Endometrium (tissue), 2 donors: ENCODE results near the gene SNX21.
A peak's percentile ranks its signal among the peaks of the same experiment; 100 is the strongest.
"Not testable (repeated sequence)": the region's sequence is repeated elsewhere in the genome, so short reads cannot be mapped to it uniquely, and the experiment has no call there.

Experiments used
- FAIRE-seq: peaks from 2 replicates; lab custom pipeline; 2012; peaks lifted over from hg19 to GRCh38; lab: Jason Lieb, UNC
- donor health status: control.
- donor health status: control.

SNX21 gene

DNA sequence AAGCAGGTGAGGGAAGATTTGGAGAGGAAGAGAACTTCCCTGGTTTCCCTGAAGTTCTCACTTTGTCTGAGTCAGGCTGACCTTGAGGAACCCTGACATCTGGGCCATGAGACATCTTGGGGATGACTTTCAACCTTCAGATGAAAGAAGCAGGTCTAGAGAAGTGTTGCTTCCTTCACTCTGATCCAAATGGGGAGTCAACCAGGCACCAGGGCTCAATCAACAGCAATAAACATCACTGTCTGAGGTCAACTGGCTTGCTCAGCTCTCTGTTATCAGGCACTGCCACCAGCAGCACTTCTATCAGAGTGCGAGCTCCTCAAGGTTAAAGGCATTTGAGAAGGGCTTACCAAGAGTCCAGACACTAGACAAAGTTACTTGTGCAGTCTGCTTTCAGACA, 17.3 kb downstream of the SNX21 start:
- no peak for FAIRE-seq

DNA sequence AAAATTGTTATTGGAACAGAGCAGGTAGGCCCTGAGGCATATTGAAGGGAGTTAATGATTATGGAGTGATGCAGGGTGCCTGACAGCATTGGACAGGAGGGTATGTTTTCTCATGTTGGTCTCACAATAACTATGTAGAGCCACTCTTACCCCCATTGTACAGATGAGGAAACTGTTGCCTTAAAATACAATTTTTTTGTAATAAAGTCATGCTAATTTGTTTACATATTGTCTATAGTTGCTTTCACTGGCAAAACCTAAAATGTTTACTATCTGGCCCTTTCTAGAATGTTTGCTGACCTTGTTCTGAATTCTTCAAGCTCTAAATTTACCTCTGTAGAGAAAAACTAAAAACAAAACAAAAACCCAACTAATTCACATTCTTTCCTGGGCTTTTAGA, 17.9 kb downstream of the SNX21 start:
- no peak for FAIRE-seq

DNA sequence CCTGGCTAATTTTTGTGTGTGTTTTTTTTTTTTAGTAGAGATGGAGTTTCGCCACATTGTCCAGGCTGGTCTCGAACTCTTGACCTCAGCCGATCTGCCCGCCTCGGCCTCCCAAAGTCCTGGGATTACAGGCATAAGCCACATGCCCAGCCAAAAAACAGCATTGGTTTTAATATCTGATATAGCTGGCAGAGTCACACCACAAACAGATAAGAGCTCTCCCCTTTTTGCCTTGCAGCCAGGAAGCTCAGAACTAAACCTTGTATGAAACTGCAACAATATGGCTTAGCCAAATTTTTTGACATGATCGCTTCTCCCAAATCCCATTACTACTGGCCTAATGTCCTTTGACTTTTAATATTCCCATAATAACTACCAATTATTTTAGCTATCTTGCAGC, 18.7 kb downstream of the SNX21 start:
- FAIRE-seq = no peak

DNA sequence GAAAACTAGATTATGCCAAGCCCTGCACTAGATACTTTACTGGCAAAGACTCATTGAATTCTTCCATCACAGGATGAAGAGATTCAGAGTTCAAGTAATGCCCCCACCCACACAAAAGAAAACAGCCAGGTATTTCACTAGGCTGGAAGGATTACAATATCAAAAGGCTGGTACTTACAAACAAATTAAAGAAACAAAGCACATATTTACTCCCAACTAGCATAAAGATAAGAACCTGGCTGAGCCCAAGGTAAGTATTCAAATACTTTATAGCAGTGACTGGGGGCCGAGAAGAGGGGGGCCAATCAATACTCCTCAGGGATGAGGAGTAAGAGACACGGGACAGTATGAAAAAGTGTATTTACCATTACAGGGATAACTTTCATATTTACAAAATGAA, 19.9 kb downstream of the SNX21 start:
- FAIRE-seq = no peak

DNA sequence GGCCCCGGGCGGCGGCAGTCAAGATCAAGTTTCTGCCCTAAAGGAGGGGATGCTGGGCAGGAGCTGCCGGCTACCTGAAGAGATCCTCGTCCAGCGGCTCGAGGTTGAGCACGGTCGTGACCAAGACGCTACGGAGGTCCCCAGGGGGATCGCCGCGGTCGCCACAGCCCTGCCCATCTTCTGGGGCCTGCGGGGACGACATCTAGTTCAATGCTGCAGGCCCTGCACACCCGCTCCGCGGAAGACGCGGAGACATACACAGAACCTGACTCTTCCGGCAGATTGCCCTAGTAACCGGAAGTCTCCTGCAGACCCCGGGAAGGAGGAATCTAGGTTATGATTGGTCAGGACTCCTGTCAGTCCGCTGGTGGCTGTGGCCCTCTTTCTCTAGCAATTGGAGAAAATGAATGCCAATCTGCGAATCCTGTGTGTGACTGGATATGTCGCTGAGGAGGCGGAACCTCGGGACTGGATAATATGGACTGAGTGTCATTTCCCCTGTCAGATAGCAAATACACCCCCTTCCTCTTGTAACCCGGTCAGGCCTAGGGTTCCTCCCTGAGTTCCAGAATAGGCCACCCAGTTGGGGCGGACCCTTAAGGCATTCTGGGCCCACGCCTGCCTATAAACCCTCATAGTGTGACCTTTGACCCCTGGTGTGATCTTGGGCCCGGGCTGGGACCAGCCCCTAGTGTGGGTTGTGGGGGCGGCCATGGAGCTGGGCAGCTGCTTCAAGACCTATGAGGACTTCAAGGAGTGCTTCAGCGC, 23.7 kb downstream of the SNX21 start, which contains the start of the genes ACOT8 and ZSWIM3:
Gene ACOT8 (minus strand): TSS at position 279 of the 768 bp plus-strand sequence. CDS start 77 bp downstream, at position 202.
Gene ZSWIM3 (plus strand): TSS at position 501 of the 768 bp plus-strand sequence. CDS start 212 bp downstream, at position 713.
- peak; percentile 93 for FAIRE-seq

DNA sequence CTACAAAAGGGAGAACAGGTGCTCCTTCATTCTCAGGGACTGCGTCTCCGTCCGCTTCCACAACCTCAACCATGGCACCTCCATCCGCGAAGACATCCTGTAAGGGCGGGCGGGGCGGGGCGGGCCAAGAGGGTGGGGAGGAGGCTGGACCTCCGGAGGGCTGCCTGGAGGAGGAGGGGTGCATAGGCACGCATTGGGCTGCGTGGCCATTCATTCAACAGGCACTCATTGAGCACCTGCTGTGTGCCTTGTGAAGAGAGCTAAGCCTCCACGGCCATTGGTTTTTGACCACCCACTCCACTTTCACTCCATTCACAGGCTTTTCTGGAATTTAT, 24.2 kb downstream of the SNX21 start:
- no peak for FAIRE-seq

DNA sequence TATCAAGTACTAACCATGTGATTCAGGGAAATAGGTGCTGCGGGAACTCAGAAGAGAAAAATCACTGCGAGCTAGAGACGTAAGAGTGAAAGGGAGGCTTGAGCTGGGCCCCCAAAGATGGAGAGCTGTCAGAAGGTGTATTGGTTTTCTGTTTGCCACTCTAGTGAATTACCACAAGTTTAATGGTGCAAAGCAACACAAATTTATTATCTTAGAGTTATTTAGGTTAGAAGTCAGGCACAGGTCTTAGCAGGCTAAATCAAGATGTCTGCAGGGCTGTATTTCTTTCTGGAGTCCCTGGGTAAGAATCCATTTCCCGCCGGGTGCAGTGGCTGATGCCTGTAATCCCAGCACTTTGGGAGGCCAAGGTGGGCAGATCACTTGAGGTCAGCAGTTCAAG, 26.3 kb downstream of the SNX21 start:
- FAIRE-seq = no peak

DNA sequence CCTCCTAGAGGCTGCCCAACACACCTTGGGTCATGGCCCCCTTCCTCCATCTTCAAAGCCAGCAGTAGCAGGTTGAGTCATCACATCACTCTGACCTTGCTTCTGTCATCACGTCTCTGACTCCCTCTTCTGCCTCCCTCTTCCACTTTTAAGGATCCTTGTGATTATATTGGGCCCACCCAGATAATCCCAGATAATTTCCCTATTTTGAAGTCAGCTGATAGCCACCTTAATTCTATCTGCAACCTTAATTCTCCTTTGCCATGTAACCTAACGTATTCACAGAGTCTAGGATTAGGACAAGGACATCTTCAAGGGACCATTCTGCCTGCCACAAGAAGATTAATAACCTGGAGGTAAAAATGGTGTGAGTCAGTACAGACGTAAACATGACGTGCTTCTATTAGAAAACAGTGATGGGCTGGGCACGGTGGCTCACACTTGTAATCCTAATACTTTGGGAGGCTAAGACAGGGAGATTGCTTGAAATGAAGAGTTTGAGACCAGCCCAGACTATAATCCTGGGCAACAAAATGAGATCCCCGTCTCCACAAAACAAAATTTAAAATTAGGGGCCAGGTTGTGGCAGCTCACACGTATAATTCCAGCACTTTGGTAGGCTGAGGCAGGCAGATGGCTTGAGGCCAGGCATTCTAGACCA, 27.1 kb downstream of the SNX21 start:
- FAIRE-seq = no peak

DNA sequence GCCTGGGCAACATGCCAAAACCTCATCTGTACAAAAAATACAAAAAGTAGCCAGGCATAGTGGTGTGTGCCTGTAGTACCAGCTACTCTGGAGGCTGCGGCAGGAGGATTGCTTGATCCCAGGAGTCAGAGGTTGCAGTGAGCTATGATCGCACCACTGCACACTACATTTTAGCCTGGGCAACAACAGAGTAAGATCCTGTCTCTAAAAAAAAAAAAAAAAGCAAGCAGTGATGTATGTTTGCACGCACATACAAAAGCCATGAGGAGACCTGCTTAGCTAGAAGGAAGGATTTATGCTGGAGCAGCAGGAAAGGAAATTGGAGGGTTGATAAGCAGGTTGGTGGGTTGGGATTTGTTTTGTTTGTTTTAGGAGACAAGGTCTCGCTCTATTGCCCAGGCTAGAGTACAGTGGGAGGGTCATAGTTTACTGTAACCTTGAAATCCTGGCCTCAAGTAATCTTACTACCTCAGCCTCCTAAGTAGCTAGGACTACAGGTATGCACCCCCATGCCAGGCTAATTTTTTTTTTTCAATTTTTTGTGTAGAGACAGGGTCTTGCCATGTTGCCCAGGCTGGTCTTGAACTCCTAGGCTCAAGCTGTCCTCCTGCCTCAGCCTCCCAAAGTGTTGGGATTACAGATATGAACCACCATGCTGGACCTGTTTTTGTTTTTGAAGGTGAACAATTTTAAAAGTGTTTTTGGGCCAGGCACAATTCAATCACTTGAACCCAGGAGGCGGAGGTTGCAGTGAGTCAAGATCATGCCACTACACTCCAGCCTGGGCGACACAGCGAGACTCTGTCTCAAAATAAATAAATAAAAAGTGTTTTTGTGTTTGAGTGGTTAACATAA, 27.8 kb downstream of the SNX21 start:
- no peak for FAIRE-seq

DNA sequence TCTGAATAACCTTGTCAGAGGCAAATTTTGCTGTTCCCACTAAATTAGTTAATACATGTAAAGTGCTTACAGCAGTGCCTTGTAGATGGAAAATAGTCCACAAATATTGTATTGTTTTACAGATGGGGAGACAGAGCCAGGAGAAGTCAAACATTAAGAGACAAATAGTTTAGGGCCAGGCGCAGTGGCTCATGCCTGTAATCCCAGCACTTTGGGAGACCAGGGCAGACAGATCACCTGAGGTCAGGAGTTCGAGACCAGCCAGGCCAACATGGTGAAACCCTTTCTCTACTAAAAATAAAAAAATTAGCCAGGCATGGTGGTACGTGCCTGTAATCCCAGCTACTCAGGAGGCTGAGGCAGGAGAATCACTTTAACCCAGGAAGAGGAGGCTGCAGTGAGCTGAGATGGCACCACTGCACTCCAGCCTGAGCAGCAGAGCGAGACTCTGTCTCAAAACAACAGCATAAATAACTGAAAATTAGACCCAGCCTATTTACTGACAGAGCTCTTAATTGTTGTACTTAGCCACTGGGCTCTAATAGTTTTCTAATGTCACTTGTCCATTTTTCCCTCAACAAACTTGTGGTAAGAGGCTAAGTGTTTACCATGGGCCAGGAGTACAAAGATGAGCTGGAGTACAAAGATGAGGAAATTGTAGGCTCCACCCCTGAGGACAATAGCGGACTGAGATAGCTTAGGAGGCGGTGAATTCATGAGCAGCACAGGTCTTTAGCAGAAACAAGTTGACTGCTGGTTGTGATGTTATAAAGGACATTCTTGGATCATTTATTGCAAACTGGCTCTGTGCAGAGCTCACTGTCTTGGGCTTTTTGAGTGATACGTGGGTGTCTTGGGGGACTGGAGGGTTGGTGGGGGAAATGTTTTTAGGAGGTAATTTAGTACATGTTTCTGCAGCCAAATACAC, 30.2 kb downstream of the SNX21 start:
- FAIRE-seq = no peak

DNA sequence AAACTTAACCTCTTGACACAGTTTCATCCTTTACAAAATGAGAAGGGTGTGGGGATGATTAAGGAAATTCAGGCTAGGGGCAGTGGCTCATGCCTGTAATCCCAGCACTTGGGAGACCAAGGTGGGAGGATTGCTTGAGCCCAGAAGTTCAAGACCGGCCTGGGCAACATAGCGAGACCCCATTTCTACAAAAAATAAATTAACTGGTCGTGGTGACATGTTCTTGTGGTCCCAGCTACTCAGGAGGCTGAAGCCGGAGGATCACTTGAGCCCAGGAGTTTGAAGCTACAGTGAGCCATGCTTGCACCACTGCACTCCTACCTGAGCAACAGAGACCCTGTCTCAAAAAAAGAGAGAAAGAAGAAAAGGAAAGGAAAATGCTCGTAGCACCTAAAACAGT, 32.9 kb downstream of the SNX21 start:
- FAIRE-seq = no peak

DNA sequence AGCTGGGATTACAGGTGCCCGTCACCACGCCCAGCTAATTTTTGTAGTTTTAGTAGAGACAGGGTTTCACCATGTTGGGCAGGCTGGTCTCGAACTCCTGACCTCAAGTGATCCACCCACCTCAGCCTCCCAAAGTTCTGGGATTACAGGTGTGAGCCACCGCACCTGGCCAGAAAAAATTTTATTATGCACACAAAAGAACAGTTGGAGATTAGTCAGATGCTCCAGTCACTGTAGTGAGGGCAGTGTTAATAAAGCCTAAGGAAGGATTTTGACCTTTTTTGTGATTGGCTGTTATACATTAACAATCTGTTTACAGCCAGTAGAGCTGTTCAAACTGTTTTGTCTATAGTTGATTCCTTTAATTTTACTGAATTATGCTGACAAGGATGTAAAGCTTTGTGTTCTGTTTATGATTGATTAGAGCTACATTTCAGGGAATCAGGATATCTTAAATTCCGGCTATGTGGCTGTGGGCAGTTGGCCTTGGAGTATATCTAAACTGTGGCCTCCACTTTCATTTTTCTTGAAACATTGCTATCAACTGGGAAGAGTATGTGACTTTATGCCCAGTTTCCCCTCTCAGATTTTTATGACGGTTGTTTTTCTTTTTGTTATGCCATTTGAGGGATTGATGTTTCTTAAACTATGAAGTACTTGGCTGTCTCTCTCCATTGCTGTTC, 33.7 kb downstream of the SNX21 start:
- FAIRE-seq = no peak

DNA sequence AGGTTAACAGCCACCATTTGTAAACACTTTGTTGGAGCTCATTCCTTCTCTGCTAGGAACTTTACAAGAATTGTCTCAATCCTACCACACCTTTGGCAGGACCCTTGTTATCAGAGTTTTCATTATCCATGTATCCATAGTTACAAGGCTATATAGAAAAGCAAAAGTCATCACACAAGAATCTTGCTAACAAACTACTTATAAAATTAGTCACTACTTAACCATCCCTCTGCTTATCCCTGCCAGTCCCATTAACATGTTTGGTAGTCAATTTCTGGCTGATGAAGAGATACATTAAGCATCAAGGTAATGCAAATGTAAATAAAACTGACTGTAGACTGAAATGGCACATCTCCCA, 34.2 kb downstream of the SNX21 start:
- no peak for FAIRE-seq

DNA sequence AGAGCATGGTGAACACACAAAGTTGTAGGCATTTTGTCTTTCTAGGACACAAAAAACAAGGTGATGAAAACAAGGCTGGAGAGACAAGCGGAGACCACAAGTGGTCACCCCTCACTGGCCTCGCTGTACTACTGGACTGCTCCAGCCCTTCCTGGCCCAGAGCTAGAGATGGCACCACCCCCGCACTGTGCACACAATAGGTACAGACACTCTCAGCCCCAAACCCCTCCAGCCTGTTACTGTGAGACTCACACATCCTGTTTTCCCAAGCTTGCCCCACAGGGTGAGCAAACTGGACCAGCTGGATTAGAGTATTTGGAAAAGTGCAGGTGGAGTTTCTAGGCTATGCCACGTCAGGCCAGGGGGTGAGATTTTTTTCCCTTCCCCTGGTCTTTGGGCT, 39.0 kb downstream of the SNX21 start:
- no peak for FAIRE-seq

DNA sequence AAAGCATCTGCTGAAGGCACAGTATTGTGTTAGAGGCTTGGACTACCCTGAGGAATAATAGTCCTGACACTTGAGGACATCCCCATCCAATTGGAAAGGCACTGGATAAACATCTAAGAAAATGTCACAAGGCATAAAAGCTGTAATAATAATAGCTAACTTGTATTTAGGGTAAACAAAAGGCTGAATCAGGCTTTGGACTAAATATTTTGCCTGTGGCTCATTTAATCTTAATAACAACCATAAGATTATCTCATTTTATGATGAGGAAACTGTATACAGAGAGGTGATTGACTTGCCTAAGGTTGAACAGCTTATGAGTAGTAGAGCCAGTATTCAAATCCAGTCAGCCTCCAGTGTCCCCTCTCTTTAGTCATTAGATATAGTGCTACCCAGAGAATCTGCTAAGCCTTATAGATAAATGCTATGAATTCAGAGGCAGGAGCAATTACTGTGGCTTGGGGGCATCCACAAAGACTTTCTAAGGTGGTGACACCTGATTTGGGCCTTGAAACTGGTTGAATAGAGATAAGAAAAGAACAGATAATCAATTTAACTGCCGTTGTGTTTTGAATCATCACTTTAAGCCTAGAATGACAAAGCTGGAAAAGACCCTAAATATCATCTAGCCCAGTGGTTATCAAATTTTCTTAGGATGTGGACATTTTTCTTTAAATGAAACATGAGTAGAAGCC, 40.0 kb downstream of the SNX21 start:
- no peak for FAIRE-seq

DNA sequence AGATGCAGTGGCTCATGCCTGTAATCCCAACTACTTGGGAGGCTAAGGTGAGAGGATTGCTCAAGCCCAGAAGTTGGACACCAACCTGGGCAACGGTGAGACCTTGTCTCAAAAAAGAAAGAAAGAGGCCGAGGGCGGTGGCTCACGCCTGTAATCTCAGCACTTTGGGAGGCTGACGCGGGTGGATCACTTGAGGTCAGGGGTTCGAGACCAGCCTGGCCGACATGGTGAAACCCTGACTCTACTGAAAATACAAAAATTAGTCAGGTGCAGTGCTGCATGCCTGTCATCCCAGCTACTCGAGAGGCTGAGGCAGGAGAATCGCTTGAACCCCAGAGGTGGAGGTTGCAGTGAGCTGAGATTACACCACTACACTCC, 40.5 kb downstream of the SNX21 start:
- FAIRE-seq = not testable (repeated sequence)

DNA sequence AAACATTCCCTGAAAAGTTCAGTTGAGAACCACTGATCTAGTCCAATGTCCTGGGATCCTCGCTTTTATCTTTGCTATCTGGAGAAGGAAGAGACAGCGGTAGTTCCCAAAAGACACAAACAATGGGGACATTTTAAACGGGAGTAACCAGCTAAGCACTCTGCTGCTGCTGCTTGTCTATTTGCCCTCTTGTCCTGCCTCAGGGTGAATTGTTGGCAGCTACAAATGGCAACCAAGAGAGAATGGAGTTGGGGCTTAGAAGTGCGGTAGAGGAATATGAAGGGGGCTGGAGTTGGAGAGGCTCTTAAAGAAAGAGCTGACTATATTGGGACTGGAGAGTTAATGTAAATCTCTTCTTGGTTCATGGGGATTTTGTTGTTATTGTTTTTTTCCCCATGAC, 41.0 kb downstream of the SNX21 start:
- FAIRE-seq = no peak

DNA sequence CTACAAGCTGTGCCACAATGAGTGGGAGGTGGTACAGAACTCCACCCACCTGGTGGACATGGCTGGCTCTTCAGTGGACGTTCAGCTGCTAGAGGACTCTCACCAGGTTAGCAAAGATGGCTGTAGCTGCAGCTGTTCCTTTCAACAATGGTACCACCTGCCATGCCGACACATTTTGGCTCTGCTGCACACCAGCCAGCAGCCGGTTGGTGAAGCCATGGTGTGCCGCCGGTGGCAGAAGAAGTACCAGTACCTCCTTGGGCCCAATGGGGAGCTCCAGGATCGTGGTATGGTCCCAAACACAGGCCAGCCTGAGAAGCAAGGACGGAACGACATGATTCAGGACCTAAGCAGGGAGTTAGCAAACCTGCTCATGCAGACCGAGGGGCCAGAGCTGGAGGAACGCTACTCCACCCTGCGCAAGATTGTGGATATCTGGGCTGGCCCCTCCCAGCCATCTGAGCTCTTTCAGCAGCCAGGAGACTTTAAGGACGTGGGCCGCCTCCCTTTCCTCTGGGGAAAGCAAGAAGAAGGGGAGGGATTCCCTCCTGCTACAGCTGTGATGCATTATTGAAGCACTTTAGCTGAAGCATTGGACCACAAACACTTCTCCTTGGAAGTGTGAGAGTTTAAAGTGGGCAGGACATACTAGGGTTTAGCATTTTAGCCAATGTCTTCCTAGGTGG, 44.6 kb downstream of the SNX21 start:
- FAIRE-seq = no peak

DNA sequence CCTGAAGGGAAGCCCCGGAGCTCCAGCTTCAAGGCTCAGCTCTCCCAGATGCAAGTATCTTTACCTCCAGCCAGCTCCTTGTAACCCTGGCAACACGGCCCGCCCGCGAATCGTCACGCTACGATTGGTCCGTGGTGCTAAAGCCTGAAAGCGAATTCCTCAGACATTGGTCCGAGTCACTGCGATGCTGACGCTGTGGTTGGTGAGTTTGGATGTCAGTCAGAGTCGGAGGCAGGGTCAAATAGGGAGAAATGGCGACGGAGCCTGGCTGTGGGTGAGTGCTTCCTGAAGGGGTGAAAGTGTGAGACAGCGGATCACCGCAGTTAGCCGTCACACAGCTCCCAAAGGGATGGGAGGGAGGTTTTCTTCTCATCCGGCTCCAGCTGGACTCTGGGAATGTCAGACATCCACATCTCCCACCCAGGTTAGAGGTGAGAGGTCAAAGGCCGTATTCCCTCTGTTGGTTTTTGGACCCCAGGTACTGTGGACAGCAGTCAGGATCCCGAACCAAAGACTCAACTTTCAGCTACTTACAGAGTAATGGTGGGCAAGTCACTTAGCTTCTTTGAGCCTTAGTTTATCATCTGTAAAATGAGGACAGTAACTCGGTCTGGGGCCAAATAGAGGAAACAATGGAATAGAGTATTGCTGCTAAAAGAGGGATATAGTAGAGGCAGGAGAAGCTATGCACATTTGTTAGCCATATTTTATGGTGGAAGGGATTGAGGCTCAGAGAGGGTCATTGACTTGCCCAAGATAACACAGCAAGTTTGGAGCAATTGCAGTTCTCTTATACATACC, 47.6 kb downstream of the SNX21 start, which contains the start of gene ZSWIM1:
Gene ZSWIM1 (plus strand): TSS at position 240 of the 801 bp plus-strand sequence. CDS start 1,366 bp downstream, outside the sequence.
- FAIRE-seq = peak; percentile 98
